Measurements from ENCODE around the gene USP3.

DNA sequence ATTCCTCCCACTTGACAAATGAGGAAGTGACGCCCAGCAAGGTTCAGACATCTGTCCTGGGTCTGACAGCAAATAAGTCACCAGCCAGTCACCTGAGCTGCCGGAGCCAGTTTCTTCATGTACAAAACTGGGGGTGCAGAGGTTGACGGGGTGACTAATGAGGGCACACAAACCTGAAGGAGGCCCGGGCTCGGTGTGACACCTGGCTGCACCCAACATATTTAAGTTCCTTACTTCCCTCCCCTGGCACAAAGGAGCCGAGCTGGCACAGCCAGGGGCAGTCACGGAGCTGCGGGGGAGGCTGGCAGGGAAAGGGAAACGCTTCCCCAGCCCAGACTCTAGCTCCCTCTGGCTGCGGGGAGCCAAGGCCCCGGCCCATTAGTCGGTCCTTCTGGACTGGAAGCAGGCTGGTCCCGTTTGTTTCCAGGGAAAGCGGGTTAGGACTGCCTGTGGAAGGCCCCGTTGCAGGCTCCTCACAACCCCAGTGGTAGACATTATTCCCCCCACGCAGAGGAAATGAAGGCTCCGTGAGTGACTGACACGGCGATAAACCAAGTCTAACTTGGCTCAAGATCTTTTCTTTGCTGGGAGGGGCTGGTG, 95.1 kb downstream of the USP3 start:
- TF ChIP-seq, protein P1, sequence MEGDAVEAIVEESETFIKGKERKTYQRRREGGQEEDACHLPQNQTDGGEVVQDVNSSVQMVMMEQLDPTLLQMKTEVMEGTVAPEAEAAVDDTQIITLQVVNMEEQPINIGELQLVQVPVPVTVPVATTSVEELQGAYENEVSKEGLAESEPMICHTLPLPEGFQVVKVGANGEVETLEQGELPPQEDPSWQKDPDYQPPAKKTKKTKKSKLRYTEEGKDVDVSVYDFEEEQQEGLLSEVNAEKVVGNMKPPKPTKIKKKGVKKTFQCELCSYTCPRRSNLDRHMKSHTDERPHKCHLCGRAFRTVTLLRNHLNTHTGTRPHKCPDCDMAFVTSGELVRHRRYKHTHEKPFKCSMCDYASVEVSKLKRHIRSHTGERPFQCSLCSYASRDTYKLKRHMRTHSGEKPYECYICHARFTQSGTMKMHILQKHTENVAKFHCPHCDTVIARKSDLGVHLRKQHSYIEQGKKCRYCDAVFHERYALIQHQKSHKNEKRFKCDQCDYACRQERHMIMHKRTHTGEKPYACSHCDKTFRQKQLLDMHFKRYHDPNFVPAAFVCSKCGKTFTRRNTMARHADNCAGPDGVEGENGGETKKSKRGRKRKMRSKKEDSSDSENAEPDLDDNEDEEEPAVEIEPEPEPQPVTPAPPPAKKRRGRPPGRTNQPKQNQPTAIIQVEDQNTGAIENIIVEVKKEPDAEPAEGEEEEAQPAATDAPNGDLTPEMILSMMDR (IDR thresholded peaks at IDR 0.05 in 8 of 11, conservative IDR thresholded peaks at IDR 0.05 in 3 of 11): peak; percentile 45 to 75 (median 68)
- TF ChIP-seq POLR2AphosphoS5 (IDR thresholded peaks at IDR 0.05): peak in 2 of 3 donors; percentile 61 to 65
- no peak for TF ChIP-seq POLR2A (IDR thresholded peaks at IDR 0.05)
